H1 (cell line): ENCODE data around the gene UGT1A10.

ENCODE experiments used
- CHD7 ChIP-seq: fragments of 300-600 bp; sonication (generic); IDR thresholded peaks from 2 replicates; pipeline ENCODE4 v1.7.1; 2012; ENCODE audit warnings: low read length, moderate library complexity, mild to moderate bottlenecking, inconsistent platforms; ENCODE audit not compliant: insufficient replicate concordance
- CTCF ChIP-seq, 3 experiments: IDR thresholded peaks; 1 replicate in 2 of 3; 2 replicates in 1 of 3; pipeline versions ENCODE4 v1.5.1 to v1.6.1; 2011; ENCODE audit warnings: low read length in 3 of 3, mild to moderate bottlenecking in 3 of 3, inconsistent platforms in 2 of 3, low read depth in 1 of 3, moderate library complexity in 1 of 3; ENCODE audit not compliant: insufficient read depth in 1 of 3; ENCODE audit errors: control extremely low read depth in 1 of 3
- EGR1 ChIP-seq: IDR thresholded peaks from 2 replicates; pipeline ENCODE4 v1.6.1; 2011; ENCODE audit warnings: low read depth, low read length, borderline replicate concordance
- EP300 ChIP-seq, 2 experiments: IDR thresholded peaks; 1 replicate in 1 of 2; 2 replicates in 1 of 2; pipeline ENCODE4 v1.6.1; 2011 to 2012; ENCODE audit warnings: low read depth in 2 of 2, low read length in 2 of 2, mild to moderate bottlenecking in 2 of 2, borderline replicate concordance in 1 of 2, inconsistent platforms in 1 of 2, moderate library complexity in 1 of 2
- EZH2 ChIP-seq: fragments of 200-600 bp; sonication (generic); IDR thresholded peaks from 2 replicates; pipeline ENCODE4 v1.7.1; 2012; ENCODE audit warnings: low read depth, mild to moderate bottlenecking, moderate library complexity, low read length, inconsistent platforms; ENCODE audit not compliant: severe bottlenecking
- GTF2F1 ChIP-seq: IDR thresholded peaks from 2 replicates; pipeline ENCODE4 v1.6.1; 2012; ENCODE audit warnings: low read depth, low read length, improper control_type of control experiment, borderline replicate concordance
- POLR2A ChIP-seq, 2 experiments: IDR thresholded peaks; 1 replicate in 1 of 2; 2 replicates in 1 of 2; pipeline ENCODE4 v1.6.1; 2011; ENCODE audit warnings: low read depth in 2 of 2, low read length in 2 of 2, mild to moderate bottlenecking in 2 of 2; ENCODE audit errors: control extremely low read depth in 1 of 2
- POLR2AphosphoS5 ChIP-seq: IDR thresholded peaks from 2 replicates; pipeline ENCODE4 v1.6.1; 2011; ENCODE audit warnings: low read depth, low read length
- RAD21 ChIP-seq, 2 experiments: IDR thresholded peaks in 1 of 2; conservative IDR thresholded peaks in 1 of 2; 2 replicates each; pipeline ENCODE4 v1.6.1; 2011; ENCODE audit warnings: low read depth in 2 of 2, low read length in 2 of 2, improper control_type of control experiment in 1 of 2, inconsistent platforms in 1 of 2, mild to moderate bottlenecking in 1 of 2, moderate library complexity in 1 of 2
- SIN3A ChIP-seq, 2 experiments: IDR thresholded peaks in 1 of 2; conservative IDR thresholded peaks in 1 of 2; 2 replicates each; pipeline ENCODE4 v1.6.1; 2011 to 2012; ENCODE audit warnings: low read length in 2 of 2, improper control_type of control experiment in 1 of 2, low read depth in 1 of 2, mild to moderate bottlenecking in 1 of 2
- SIRT6 ChIP-seq: IDR thresholded peaks from one replicate; pipeline ENCODE4 v1.7.1; 2012; ENCODE audit warnings: low read length, inconsistent platforms

GRCh38 chr2:233764761-233765160 is 128.5 kb downstream of the UGT1A10 start:
- TF ChIP-seq EGR1: no peak
- TF ChIP-seq CTCF (IDR thresholded peaks at IDR 0.05; ENCODE audit: control extremely low read depth in 1 of 3, insufficient read depth in 1 of 3, low read depth in 1 of 3, low read length in 3 of 3): no peak
- TF ChIP-seq SIRT6: no peak
- TF ChIP-seq POLR2A (IDR thresholded peaks at IDR 0.05; ENCODE audit: control extremely low read depth in 1 of 2, low read depth in 2 of 2, low read length in 2 of 2): no peak
- TF ChIP-seq RAD21 (IDR thresholded peaks at IDR 0.05 in 1 of 2, conservative IDR thresholded peaks at IDR 0.05 in 1 of 2; ENCODE audit: low read depth in 2 of 2, low read length in 2 of 2): no peak
- no peak for TF ChIP-seq EP300 (IDR thresholded peaks at IDR 0.05; ENCODE audit: borderline replicate concordance in 1 of 2, low read depth in 2 of 2, low read length in 2 of 2)
- TF ChIP-seq GTF2F1: no peak
- no peak for TF ChIP-seq POLR2AphosphoS5
- no peak for TF ChIP-seq SIN3A (conservative IDR thresholded peaks at IDR 0.05 in 1 of 2, IDR thresholded peaks at IDR 0.05 in 1 of 2; ENCODE audit: low read depth in 1 of 2, low read length in 2 of 2)
- no peak for TF ChIP-seq CHD7
- TF ChIP-seq EZH2: no peak
